Measurements from ENCODE around the gene OCA2.

OCA2 gene

DNA sequence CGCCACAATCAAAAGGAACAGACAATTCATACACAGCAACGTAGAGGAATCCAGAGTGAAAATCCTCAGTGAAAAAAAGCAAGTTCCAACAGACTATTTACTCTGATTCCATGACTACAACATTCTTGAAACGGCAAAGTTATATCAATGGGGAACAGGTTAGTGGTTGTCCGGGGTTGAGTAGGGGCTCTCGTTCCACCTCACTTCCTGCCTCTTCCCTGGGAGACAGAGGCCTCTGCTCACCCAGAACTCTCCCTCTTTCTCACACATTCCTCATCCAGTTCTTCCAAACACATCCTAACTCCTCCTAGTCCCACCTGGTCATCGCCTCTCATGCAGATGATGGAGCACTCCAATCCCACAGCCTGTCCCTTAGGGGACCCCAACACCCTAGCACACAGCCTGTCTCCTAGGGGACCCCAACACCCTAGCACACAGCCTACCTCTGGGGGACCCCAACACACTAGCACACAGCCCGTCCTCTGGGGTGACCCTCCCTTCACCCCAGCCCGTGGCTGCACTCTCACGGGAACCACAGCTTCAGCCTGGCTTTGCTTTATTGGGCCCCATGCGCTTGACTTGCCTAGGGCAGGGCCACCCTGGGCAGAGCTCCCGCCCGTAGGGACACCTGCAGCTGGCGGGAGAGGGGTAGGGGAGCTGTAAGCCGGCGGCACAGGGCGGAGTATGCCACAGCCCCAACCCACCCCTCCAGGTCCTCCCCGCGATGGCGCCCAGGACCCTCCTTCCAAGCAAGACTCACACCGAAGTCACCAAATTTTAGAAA lies 5.2 kb downstream of the OCA2 start:
- no peaks in the 10 kb centered on the region for H3K36me3 ChIP-seq (ENCODE audit: control insufficient read depth, insufficient read depth, low read length)
- H3K9ac ChIP-seq (ENCODE audit: low read depth, low read length): no peak overlapping the region
- no peaks in the 10 kb centered on the region for H3K9me3 ChIP-seq (ENCODE audit: control insufficient read depth, insufficient read depth, low read length)
- H3K4me1 ChIP-seq (ENCODE audit: control insufficient read depth, insufficient read depth, low read length): peaks cover 14% of the 10 kb centered on the region; the same call in 1 of the 2 replicates
- H3K27ac ChIP-seq (ENCODE audit: low read depth, low read length): no peak overlapping the region
- peaks cover 64% of the 10 kb centered on the region for H3K27me3 ChIP-seq (ENCODE audit: control insufficient read depth, insufficient read depth, low read length)
- H3K4me3 ChIP-seq (ENCODE audit: low read depth, low read length): peak overlapping the region; percentile 58

DNA sequence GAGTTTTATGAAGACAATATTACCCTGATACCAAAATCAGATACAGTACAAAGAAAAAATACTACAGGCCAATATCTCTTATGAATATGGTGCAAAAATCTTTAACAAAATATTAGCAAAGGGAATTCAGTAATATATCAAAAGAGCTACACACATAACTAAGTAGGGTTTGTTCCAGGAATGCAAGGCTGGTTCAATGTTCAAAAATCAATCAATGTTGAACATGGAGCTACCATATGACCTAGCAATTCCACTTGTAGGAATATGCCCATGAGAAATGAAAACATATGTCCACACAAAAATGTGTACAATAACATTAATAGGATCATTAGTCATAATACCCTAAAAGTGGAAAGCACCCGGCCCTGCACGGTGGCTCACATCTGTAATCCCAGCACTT lies 7.8 kb downstream of the OCA2 start:
- H3K9me3 ChIP-seq (ENCODE audit: control insufficient read depth, insufficient read depth, low read length): no peaks in the 10 kb centered on the region
- peaks cover 38% of the 10 kb centered on the region for H3K27me3 ChIP-seq (ENCODE audit: control insufficient read depth, insufficient read depth, low read length)

DNA sequence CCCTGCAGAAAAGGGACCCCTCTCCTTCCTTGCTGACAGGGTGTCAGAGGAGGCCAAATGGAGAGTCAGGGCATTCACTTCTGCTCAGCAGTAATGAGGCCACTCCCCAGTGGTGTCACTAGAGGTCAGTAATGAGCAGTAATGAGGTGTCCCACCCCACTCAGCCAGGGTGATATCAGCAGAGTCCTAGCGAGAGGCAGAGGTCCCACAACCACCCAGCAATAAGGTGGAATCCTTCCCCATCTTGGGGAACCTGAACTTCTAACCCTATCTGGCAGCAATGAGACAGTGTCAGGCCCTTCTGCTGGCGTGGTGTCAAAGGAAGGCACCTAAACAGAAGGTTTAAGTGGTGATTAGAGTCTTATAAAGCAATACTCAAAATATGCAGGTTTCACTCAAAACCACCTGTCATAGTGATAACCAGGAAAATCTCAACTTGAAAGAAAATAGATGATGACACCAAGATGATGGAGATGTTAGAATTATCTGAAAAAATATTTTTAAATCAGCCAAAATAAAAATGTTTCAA lies 12.9 kb downstream of the OCA2 start:
- Histone ChIP-seq H3K36me3 (ENCODE audit: control insufficient read depth, insufficient read depth, low read length) (no peaks in the 10 kb centered on the region), H3K9me3 (ENCODE audit: control insufficient read depth, insufficient read depth, low read length) (no peaks in the 10 kb centered on the region), H3K9ac (ENCODE audit: low read depth, low read length) (no peak overlapping the region), H3K4me1 (ENCODE audit: control insufficient read depth, insufficient read depth, low read length) (no peaks in the 10 kb centered on the region), H3K27ac (ENCODE audit: low read depth, low read length) (no peak overlapping the region), H3K27me3 (ENCODE audit: control insufficient read depth, insufficient read depth, low read length) (no peaks in the 10 kb centered on the region), H3K4me3 (ENCODE audit: low read depth, low read length) (no peak overlapping the region)

More for the DNA sequence above, 7.8 kb downstream of the OCA2 start:
- Histone ChIP-seq H3K4me1 (ENCODE audit: control insufficient read depth, insufficient read depth, low read length) (no peaks in the 10 kb centered on the region), H3K36me3 (ENCODE audit: control insufficient read depth, insufficient read depth, low read length) (no peaks in the 10 kb centered on the region), H3K9ac (ENCODE audit: low read depth, low read length) (no peak overlapping the region), H3K4me3 (ENCODE audit: low read depth, low read length) (no peak overlapping the region), H3K27ac (ENCODE audit: low read depth, low read length) (no peak overlapping the region)

DNA sequence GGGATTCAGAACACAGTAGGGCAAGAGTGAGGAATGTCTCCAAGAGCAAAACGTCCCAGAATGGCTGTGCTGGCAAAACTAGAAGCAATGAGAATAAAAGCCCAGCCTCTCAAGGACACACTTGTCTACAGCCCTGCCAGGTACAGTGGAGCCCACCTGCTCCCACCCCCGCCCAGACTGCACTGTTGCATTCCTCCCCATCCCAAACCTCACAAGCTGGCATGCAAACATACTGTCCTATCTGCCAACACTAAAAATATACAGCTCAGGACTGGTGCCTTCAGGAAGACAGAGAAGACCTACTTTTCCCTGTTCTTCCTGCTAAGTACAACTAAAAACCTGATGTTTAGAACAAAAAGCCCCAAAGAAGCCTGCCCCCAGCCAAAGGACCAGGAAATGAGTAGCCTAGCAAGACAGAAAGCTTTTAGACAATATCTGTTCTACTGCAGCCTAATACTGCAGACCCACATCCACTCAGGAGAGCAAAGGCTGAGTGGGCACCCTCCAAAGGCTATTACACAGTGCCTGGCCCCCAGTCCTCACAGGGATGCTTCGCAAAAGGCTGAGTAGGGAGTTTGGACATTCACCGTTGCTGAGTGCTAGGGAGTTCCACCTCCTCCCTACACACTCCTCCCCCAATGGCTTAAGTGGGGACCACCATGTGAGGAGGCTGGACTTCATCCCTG lies 13.5 kb downstream of the OCA2 start:
- Histone ChIP-seq H3K9ac (ENCODE audit: low read depth, low read length) (no peak overlapping the region), H3K27me3 (ENCODE audit: control insufficient read depth, insufficient read depth, low read length) (no peaks in the 10 kb centered on the region), H3K9me3 (ENCODE audit: control insufficient read depth, insufficient read depth, low read length) (no peaks in the 10 kb centered on the region), H3K4me1 (ENCODE audit: control insufficient read depth, insufficient read depth, low read length) (no peaks in the 10 kb centered on the region), H3K36me3 (ENCODE audit: control insufficient read depth, insufficient read depth, low read length) (no peaks in the 10 kb centered on the region), H3K4me3 (ENCODE audit: low read depth, low read length) (no peak overlapping the region), H3K27ac (ENCODE audit: low read depth, low read length) (no peak overlapping the region)

DNA sequence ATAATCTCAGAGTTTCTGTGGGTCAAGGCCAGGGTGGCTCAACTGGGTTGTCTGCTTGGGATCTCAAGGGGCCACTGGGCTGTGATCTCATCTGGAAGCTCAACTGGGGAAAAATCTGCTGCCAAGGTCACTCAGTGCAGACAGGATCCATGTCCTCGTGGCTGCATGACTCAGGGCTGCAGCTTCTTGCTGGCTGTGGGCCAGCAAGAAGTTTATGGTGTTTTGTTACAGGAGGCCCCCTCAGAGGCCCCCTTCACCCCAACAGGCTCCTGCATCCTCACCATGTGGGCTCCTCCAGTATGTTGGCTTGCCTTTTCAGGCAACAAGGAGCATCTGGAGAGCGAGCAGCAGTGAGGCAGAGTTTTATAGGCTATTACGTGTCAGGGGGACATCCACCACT lies 14.6 kb downstream of the OCA2 start:
- Histone ChIP-seq H3K9ac (ENCODE audit: low read depth, low read length) (no peak overlapping the region), H3K36me3 (ENCODE audit: control insufficient read depth, insufficient read depth, low read length) (no peaks in the 10 kb centered on the region), H3K27ac (ENCODE audit: low read depth, low read length) (no peak overlapping the region), H3K4me1 (ENCODE audit: control insufficient read depth, insufficient read depth, low read length) (no peaks in the 10 kb centered on the region), H3K27me3 (ENCODE audit: control insufficient read depth, insufficient read depth, low read length) (no peaks in the 10 kb centered on the region), H3K9me3 (ENCODE audit: control insufficient read depth, insufficient read depth, low read length) (no peaks in the 10 kb centered on the region), H3K4me3 (ENCODE audit: low read depth, low read length) (no peak overlapping the region)

DNA sequence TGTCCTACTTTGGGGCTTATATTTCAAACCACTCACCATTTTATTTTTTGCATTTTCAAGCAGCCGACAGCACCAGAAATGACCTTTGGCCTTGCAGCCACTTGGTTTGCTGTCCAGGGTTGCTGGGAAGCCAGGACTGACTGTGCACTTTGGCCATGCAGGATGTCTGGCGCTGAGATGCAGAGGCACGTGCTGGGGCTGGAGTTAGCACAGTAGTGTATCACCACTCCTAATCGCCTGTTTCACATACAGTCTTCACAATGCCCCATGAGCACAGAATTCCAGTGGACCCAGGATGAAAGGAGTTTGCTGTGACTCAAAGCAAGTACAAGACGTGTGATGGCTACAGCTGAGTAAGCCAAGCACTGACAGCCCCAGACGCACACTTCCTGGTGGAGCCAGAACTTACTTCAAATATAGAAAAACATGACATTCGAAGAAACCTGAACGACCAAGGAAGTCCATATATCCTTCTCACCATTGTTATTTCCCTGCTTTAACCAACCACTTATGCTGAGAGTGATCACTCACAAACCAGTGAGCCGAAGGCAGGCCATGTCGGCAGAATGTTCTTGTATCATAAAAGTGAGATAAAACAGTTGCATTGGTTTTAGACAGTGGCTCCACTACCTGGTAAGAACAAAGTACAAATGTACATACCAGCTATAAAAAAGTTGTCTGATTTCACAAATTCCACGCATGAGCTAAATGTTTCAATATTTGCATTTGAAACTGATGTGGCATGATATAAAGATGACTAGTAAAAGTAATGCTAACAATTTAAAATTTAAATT lies 16.0 kb downstream of the OCA2 start:
- no peaks in the 10 kb centered on the region for H3K27me3 ChIP-seq (ENCODE audit: control insufficient read depth, insufficient read depth, low read length)
- no peaks in the 10 kb centered on the region for H3K36me3 ChIP-seq (ENCODE audit: control insufficient read depth, insufficient read depth, low read length)
- no peaks in the 10 kb centered on the region for H3K4me1 ChIP-seq (ENCODE audit: control insufficient read depth, insufficient read depth, low read length)
- no peak overlapping the region for H3K4me3 ChIP-seq (ENCODE audit: low read depth, low read length)
- H3K9me3 ChIP-seq (ENCODE audit: control insufficient read depth, insufficient read depth, low read length): no peaks in the 10 kb centered on the region
- no peak overlapping the region for H3K27ac ChIP-seq (ENCODE audit: low read depth, low read length)
- no peak overlapping the region for H3K9ac ChIP-seq (ENCODE audit: low read depth, low read length)

DNA sequence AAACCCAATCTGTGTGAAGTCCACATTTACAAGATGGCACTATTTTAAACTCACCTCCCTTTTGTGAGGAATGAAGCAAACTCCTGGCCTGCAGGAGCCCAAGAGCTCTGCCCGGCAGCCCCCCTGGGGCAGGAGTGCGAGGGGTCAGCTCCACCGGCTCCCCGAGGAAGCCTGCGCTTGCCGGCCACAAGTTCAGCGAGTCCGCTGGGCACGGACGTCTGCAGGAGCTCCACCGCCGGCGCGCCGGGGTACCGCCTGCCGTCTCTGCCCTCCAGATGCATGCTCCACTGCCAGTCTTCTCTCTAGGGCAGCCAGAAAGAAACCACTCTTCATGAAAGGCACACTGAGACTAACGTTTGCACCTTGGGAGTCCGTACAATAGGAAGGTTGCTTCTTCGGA lies 17.5 kb downstream of the OCA2 start:
- Histone ChIP-seq H3K27ac (ENCODE audit: low read depth, low read length) (no peak overlapping the region), H3K4me1 (ENCODE audit: control insufficient read depth, insufficient read depth, low read length) (no peaks in the 10 kb centered on the region), H3K36me3 (ENCODE audit: control insufficient read depth, insufficient read depth, low read length) (no peaks in the 10 kb centered on the region), H3K27me3 (ENCODE audit: control insufficient read depth, insufficient read depth, low read length) (no peaks in the 10 kb centered on the region), H3K9me3 (ENCODE audit: control insufficient read depth, insufficient read depth, low read length) (no peaks in the 10 kb centered on the region), H3K9ac (ENCODE audit: low read depth, low read length) (no peak overlapping the region), H3K4me3 (ENCODE audit: low read depth, low read length) (no peak overlapping the region)

DNA sequence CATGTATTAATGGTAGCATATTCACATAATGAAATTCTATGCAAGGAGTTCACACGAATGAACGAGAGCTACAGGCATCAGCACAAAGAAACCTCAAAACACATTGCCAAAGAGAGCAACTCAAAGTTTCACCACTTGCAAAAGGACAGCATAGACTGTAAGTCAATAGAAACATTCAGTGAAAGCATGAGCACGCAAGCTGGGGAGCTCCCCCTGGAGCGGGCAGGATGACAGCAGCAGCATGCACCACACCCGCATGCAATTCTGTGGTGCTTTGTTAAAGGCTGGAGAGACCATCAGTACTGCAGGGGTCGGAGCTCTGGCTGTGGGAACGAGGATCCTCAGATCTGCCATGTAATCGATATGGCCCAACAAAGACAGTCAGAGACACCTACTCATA lies 18.7 kb downstream of the OCA2 start:
- no peak overlapping the region for H3K4me3 ChIP-seq (ENCODE audit: low read depth, low read length)
- H3K9ac ChIP-seq (ENCODE audit: low read depth, low read length): no peak overlapping the region
- no peaks in the 10 kb centered on the region for H3K27me3 ChIP-seq (ENCODE audit: control insufficient read depth, insufficient read depth, low read length)
- H3K4me1 ChIP-seq (ENCODE audit: control insufficient read depth, insufficient read depth, low read length): no peaks in the 10 kb centered on the region
- no peak overlapping the region for H3K27ac ChIP-seq (ENCODE audit: low read depth, low read length)
- H3K9me3 ChIP-seq (ENCODE audit: control insufficient read depth, insufficient read depth, low read length): no peaks in the 10 kb centered on the region
- H3K36me3 ChIP-seq (ENCODE audit: control insufficient read depth, insufficient read depth, low read length): no peaks in the 10 kb centered on the region

DNA sequence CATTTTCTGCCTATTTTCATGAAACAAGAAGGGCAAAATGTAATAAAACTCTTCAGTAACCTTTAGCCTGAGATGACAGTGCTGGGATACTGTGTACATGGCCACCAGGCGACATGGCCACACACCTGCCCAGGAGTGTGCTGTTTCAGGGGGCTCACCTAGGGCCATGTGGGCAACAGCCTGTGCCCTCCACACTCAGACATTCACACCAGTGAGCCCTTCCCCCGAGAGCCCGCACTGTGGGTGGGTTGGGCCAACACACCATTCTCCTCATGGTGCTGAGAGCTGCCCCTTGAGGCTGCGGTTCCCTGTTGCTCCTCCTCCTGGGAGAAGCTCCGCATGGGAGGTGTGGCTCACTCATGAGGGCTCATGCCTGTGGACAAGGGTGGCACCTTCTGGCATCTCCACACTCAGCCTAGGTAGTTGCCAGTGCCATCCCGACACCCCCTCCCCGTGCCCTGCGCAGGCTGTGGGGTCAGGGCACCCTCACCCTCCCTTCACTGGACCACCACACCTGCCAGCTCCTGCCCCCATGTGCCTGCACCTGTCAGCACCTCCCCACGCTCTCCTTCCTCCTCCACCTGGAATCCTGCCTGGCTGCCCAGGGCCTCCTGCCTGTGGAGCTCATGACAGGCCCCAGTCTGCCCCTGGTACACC lies 19.7 kb downstream of the OCA2 start:
- H3K27me3 ChIP-seq (ENCODE audit: control insufficient read depth, insufficient read depth, low read length): no peaks in the 10 kb centered on the region
- H3K4me3 ChIP-seq (ENCODE audit: low read depth, low read length): no peak overlapping the region
- no peak overlapping the region for H3K27ac ChIP-seq (ENCODE audit: low read depth, low read length)
- H3K36me3 ChIP-seq (ENCODE audit: control insufficient read depth, insufficient read depth, low read length): no peaks in the 10 kb centered on the region
- H3K9ac ChIP-seq (ENCODE audit: low read depth, low read length): no peak overlapping the region
- no peaks in the 10 kb centered on the region for H3K4me1 ChIP-seq (ENCODE audit: control insufficient read depth, insufficient read depth, low read length)
- H3K9me3 ChIP-seq (ENCODE audit: control insufficient read depth, insufficient read depth, low read length): no peaks in the 10 kb centered on the region

DNA sequence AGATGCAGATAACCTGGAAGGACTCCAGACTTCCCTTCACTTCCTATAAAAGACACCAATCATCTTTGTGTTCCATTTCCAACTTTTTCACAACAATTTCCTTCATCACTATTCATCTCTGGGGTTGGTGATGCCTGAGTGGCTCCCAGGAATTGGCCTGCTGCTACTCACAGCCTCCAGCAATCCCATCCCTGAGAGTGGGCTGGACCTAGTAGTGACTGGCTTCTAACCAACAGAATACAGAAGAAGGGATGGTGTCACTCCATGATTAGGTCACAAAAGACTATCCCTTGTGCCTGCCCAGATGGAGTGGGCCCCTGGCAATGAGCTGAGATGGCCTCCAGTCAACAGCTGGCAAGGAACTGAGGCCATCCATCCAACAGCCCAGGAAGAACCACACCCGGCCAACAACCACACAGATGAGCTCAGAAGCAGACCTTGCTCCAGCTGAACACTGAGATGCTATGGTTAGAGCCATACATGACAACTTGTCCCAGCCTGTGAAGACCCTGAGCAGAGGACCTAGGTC lies 20.9 kb downstream of the OCA2 start:
- Histone ChIP-seq H3K4me3 (ENCODE audit: low read depth, low read length) (no peak overlapping the region), H3K27me3 (ENCODE audit: control insufficient read depth, insufficient read depth, low read length) (no peaks in the 10 kb centered on the region), H3K9me3 (ENCODE audit: control insufficient read depth, insufficient read depth, low read length) (no peaks in the 10 kb centered on the region), H3K36me3 (ENCODE audit: control insufficient read depth, insufficient read depth, low read length) (no peaks in the 10 kb centered on the region), H3K27ac (ENCODE audit: low read depth, low read length) (no peak overlapping the region), H3K4me1 (ENCODE audit: control insufficient read depth, insufficient read depth, low read length) (no peaks in the 10 kb centered on the region), H3K9ac (ENCODE audit: low read depth, low read length) (no peak overlapping the region)
